GM19438 (cell line): ENCODE results near the gene PRICKLE2.

Source experiments
- ATAC-seq: cut with Tn5 transposase; IDR thresholded peaks from one replicate; pipeline ENCODE4 v1.9.1; 2021; ENCODE audit warnings: low read depth; ENCODE audit not compliant: unreplicated experiment

PRICKLE2 gene

GRCh38 chr3:64055076-64055475 is 170.2 kb downstream of the PRICKLE2 start:
- no peak for ATAC-seq

GRCh38 chr3:64054488-64054887 is 170.8 kb downstream of the PRICKLE2 start:
- ATAC-seq: no peak

GRCh38 chr3:64053581-64053980 is 171.7 kb downstream of the PRICKLE2 start:
- ATAC-seq: no peak

- ATAC-seq: no peak
Measured at GRCh38 chr3:64053117-64053516, 172.1 kb downstream of the PRICKLE2 start.

- ATAC-seq: no peak
Measured at GRCh38 chr3:64049832-64050231, 175.4 kb downstream of the PRICKLE2 start.

GRCh38 chr3:64049136-64049535 is 176.1 kb downstream of the PRICKLE2 start:
- no peak for ATAC-seq

GRCh38 chr3:64048631-64049061 is 176.6 kb downstream of the PRICKLE2 start:
- ATAC-seq: no peak

GRCh38 chr3:64047787-64048186 is 177.5 kb downstream of the PRICKLE2 start:
- no peak for ATAC-seq

- no peak for ATAC-seq
Measured at GRCh38 chr3:64046996-64047594, 178.2 kb downstream of the PRICKLE2 start.

GRCh38 chr3:64046592-64046991 is 178.7 kb downstream of the PRICKLE2 start:
- ATAC-seq: no peak

GRCh38 chr3:64042952-64043351 is 182.3 kb downstream of the PRICKLE2 start:
- no peak for ATAC-seq
